GM19438 (cell line): ENCODE results near the gene VPS50.

Experiments
- ATAC-seq: cut with Tn5 transposase; IDR thresholded peaks from one replicate; pipeline ENCODE4 v1.9.1; 2021; ENCODE audit warnings: low read depth; ENCODE audit not compliant: unreplicated experiment

VPS50 gene

GRCh38 chr7:93231799-93232672 is at the start of gene VPS50:
TSS of gene VPS50 (plus strand) at chr7:93232366. CDS start at chr7:93232468, 102 bp downstream.
- ATAC-seq, result peak; percentile 98

DNA sequence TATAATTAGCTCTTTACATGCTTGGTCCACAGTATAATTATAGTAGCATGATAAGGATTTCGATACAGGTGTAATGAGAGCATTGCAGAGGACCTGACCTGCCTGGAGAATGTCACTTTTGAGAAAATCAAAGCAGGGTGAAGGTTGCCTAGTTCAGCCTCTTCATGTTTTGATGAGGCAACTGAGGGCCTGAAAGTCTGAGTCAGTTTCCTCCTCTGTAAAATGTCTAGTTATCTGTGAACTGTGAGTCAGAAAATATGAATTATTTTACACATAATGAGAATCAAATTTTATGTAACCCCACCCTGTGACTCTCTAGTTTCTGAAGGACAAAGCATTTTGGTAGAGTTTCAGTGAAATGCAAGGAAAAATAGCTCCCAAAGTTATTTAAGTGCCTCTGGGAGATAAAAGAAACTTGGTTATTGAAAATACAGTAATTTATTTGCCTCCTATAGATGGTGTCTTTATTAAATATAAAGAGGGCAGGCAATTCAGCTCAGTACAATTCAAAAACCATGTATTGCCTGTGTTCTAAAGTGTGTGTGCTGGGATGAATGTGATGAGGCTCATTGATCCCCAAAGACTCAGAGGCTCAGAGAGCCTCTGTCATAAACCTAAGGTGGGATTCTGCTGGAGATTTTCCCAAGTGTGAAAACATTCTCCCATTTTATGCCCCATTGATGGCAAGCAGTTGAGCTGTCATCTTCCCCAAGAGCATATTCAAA is 46.7 kb upstream of the VPS50 start:
- no peak for ATAC-seq

DNA sequence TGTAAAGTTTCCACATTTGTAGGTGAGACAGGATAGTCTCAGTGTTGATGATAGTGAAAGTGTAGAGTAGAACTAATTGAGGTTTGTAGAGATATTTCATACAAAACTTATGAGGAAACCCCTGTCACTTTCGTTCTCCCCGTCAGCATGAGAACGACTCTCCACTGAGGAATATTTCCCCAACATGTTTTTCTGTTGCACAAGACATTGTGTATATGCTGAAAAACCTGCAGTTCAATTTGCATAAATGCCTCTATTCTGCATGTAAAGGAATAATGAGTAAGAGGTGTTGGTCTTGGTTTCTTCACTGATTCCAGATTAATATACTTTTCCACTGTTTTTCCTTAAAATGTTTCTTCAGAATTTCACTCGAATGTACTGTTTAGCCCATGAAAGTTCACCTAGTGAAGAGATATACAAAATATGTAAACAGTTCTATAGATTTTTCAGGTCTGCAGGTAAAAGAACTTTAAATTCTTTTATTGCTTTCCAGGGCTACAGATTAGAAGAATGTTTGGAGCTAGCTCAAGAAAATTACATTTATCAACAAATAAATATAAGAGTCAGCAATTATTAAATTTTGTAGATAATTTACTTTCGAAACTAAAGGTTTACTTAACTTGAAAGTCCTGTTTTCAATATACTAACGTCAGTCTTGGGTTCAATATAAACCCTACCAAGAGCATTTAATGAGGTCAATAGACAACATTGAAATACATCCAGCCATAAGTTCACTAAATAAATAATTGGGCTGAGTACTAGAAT is 43.1 kb upstream of the VPS50 start:
- no peak for ATAC-seq

- ATAC-seq, result no peak
Observed at GRCh38 chr7:93194386-93194785, 37.8 kb upstream of the VPS50 start.

- no peak for ATAC-seq
Observed at GRCh38 chr7:93196336-93196735, 35.8 kb upstream of the VPS50 start.

GRCh38 chr7:93198472-93198871 is 33.7 kb upstream of the VPS50 start:
- no peak for ATAC-seq

- no peak for ATAC-seq
Observed at GRCh38 chr7:93202594-93203250, 29.4 kb upstream of the VPS50 start.

DNA sequence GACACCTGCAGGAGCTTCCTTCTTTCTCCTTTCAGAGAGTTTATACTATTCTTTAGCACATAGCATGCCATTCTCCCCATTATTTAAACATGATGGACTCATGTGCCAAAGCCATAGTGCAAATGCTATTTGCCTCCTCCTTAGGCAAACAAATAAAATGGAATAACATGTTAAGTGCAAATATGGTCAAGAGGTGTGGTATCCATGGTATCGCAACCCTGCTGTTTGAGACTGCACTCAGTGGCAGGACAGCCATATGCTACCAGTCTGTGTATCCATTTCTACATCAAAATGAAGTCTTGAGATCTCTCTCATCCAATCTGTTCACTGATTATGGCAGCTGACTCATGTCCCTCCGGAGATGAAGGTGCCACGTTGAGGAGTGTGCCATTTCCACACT is 28.7 kb upstream of the VPS50 start:
- no peak for ATAC-seq

GRCh38 chr7:93205046-93205445 is 27.1 kb upstream of the VPS50 start:
- no peak for ATAC-seq

GRCh38 chr7:93211228-93211818 is 20.8 kb upstream of the VPS50 start:
- no peak for ATAC-seq

GRCh38 chr7:93212881-93213280 is 19.3 kb upstream of the VPS50 start:
- ATAC-seq, result no peak

DNA sequence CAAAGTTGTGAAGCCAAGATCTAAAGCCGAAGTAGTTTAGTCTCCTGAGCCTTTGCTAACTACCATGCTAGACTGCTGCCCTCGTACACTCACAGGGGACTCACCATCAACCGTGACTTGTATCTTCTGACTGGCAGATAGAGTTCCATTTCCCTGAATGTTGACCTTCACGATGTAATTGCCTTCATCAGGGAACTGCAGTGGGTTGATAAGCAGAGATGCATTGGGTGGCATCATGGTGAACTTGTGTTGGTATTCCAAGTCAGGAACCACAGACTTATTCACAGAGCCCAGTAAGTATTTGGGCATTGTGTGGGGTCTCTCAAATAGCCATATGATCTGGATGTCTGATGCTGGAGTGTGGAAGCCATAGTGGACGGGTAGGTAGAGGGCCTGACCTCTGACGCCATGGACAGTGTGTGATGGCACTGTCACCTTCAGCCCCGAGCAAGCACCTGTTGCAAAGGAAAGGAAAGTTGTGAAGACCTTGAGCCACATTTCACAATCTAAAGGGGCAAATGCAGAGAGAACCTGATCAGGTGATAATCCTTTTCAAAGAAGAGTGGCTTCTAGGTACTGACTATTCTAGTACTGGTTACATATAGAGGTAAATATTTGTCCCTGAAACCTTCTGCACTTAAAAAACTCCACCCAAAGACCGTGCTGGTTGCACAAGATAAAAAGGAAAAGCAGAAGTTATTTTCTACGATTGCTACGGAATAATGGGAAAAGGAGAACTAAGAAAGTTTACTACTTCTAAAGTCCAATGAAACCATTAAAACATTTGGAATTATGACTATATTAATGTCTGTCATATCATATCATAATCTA is 13.0 kb upstream of the VPS50 start:
- no peak for ATAC-seq

DNA sequence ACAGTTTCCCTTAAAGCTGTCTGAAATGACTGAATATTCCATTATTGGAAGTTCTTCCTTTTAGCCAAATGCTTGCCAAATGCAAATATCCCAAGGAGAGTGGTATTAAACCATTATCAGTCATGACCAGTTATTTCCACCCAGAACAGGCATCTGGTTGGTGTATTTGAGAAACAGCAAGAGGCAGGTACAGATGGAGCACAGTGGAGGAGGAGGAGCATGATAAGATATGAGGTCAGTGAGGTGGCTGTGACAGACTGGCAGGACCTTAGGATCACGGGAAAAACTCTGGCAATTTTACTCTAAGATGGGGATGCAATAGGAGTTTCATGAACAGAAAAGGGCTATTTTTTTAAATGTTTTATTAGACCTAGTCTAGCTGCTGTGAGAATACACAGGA is 12.3 kb upstream of the VPS50 start:
- ATAC-seq, result no peak

DNA sequence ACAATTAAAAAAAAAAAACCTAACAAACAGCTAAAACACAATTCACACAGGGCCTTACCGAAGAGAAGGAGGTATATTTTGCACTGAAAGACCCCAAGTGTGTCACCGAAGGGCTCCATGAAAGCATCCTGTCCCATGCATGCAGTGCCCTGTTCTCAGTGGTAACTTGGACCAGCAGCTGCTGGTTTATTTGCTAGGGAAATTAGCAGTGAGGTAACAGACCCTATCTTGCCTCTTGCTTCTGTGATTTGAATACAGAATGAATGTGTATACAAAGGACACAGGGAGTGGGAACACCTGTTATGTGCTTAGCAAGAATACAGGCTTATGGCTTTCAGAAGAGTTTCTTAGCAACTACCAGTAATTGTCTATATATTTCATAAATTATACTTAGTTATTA is 5.9 kb upstream of the VPS50 start, which contains the start of gene HEPACAM2:
HEPACAM2 (minus strand) TSS at position 160 of the 400 bp plus-strand sequence.
- no peak for ATAC-seq

DNA sequence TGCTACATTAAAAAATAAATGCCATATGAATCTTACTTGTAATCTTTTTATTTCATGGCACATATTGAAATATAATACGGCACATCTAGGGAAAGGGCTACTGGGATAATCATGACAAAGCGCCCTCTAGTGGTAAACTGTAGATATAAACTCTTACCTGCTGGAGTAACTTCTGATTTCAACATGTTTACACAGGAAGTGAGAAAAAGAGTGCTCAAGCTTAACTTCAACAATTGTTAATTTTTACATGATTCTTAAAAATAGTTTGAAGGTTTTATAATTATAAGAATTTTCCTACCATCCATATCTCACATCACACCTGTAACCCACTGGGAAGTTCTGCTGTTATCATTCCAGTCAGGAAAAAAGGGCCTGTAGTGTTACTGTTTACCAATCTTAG is 3.9 kb upstream of the VPS50 start:
- peak; percentile 22 for ATAC-seq

DNA sequence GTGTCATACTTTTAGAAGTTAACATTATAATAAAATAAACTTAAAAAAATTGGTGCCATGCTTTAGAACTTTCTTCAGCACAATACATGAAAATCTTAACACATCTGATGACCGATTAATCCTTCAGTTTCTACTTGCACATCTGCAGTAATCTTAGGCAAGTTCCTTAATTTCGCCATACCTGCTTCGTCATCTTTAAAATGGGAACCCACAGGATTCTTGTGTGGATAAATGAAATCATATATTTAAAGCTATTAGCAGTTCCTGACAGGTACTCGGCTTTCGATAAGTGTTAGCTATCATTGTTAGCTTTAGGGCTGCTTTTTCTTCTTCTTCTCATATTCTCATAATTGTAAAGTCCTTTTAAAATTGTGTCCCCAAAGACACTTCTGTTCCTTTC is 907 bp upstream of the VPS50 start:
- no peak for ATAC-seq

- ATAC-seq, result no peak
Observed at GRCh38 chr7:93232673-93233018, 480 bp downstream of the VPS50 start.

DNA sequence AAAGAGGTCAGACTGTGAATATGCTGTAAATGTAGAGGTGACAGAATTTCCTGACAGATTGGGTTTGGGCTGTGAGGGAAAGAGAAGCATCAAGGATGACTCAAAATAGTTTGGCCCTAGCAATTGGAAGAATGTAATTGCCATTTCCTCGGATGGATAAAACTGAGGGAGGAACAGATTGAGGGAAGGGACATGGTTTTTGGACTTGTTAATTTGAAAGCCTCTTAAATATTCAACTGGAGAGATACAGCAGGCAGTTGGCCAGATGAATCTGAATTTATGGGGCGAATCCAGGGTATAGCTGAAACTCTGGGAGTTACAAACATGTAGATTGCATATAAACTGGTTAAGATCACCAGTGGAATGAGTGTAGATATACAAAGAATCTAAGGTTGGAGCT is 3.4 kb downstream of the VPS50 start:
- ATAC-seq, result no peak

DNA sequence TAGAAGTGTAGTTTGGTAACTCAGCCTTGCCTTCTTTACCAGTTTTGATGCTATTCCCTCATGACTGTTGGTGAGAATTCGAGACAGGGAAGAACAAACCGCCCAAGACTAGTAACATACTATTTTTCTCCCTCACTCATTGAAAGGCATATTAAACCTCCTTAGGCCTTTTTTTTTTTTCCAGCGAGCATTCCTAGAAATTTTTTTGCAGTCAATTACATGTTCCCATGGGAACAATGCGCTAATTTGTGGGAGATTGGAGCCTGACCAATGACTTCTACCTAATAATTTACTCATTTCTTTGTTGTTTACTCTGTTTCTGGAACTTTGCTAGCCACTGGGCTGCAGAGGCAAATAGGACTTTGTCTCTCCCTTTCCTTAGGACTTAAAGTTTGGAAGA is 6.0 kb downstream of the VPS50 start:
- no peak for ATAC-seq
